ENCODE data around the gene SKI.

DNA sequence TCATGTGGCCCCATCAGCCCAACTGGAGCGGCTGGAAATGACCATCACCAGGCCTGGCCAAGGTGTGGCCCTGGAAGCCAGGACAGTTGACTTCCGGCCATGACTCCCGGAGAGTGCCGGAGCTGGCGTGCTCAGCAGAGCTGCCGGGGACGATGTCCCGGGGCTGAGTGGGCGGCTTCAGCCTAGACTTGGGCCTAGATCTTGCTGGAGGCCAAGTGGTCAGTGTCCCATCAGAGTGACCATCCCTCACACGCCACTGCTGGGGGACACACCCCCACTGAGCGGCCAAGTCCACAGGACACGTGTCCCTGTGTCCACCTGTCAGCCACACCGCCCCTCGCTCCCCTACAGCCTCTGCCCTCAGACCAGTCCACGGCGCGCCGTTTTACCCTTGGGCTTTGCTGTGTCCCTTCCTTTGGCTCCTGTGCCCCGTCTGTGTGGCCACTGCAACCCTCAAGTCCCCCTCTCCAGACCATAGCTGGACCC, 37.6 kb upstream of the SKI start:
- no peak for TF ChIP-seq POLR2A (IDR thresholded peaks at IDR 0.05; ENCODE audit: low read depth, low read length)
- no peak for TF ChIP-seq POLR2AphosphoS5 (IDR thresholded peaks at IDR 0.05; ENCODE audit: low read depth, low read length)
- TF ChIP-seq TAF1 (IDR thresholded peaks at IDR 0.05; ENCODE audit: borderline replicate concordance, low read depth, low read length): no peak

Measured in GM12892 (cell line).